ENCODE results near the gene ORAI3. TPM values are rescaled to one million over a fixed set of nuclear protein-coding genes. Genes with fewer than 3 reads are reported as not detected.

ORAI3 gene
- total and polyA plus RNA-seq, 2 of the 13 experiments (the other 11 are each of a cell fraction or from before 2014, with no cell fraction given): 11.4 to 32.0 TPM

GRCh38 chr16:30934827-30935557 is 13.9 kb upstream of the ORAI3 start (continued):
- TF ChIP-seq ZBTB4 (CRISPR knock-in tag; IDR thresholded peaks at IDR 0.05; ENCODE audit: borderline replicate concordance): 0 out of 2 replicates have a peak, but pooled peaks have one; percentile 72
- no peak for TF ChIP-seq ZNF740 (CRISPR knock-in tag; IDR thresholded peaks at IDR 0.05)
- TF ChIP-seq FOXJ3 (CRISPR knock-in tag; IDR thresholded peaks at IDR 0.05; ENCODE audit: borderline replicate concordance): no peak
- peak; percentile 27 for TF ChIP-seq YY1 (IDR thresholded peaks at IDR 0.05; ENCODE audit: insufficient read depth, insufficient replicate concordance, low read depth, low read length)
- no peak for TF ChIP-seq TBX2 (CRISPR knock-in tag; IDR thresholded peaks at IDR 0.05; ENCODE audit: borderline replicate concordance)

DNA sequence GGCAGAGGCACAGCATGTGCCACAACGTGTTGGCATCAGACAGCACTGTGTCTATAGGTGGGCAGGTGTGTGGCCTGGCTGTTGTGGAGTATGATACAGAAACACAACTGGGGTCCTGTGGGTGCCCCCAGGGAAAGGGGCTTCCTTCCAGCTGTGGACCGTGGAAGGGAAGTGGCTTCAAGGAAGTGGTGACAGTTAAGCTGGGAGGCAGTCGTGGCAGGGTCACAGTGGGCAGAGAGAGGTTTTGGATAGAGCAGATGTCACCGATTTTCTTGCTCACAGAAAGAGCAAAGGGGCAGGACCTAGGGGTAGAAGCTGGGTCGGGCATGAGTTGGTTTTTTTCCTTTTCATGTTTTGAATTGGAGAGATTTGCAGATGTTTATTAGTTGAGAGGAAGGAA is 11.2 kb upstream of the ORAI3 start:
- in situ Hi-C loops (cut with HindIII; ENCODE audit: extremely low pct_ligation_motif_present, low pct_unique_long_range_greater_than_20kb) (no loop called here), intact Hi-C loops (cut with micrococcal nuclease; ENCODE audit: unreplicated experiment) (no loop called here)
- Histone ChIP-seq H4K20me1 (ENCODE audit: insufficient read depth, low read length) (no peaks in the 10 kb centered on the region), H3K27ac (ENCODE audit: extremely low read length, insufficient read depth, low read length) (no peak overlapping the region), H3K9ac (ENCODE audit: insufficient read depth, low read depth, low read length) (no peak overlapping the region), H3K4me2 (ENCODE audit: low read depth, low read length) (no peak overlapping the region), H3K36me3 (replicated peaks in 1 of 2; ENCODE audit: control insufficient read depth in 1 of 2, insufficient read depth in 2 of 2, low read length in 2 of 2) (peaks cover 10 to 14% of the 10 kb centered on the region in 2 experiments; a peak in 3 of 5 replicates), H3K4me1 (ENCODE audit: insufficient read depth, low read length) (peaks cover 14% of the 10 kb centered on the region), H2AFZ (ENCODE audit: low read length) (no peak overlapping the region), H3K9me3 (ENCODE audit: low read length) (no peaks in the 10 kb centered on the region), H3K4me3 (replicated peaks in 1 of 3; ENCODE audit: insufficient read depth in 1 of 3, low read depth in 2 of 3, low read length in 3 of 3) (no peak overlapping the region), H3K27me3 (ENCODE audit: control insufficient read depth in 1 of 2, insufficient read depth in 2 of 2, low read length in 2 of 2) (no peaks in the 10 kb centered on the region), H3K79me2 (ENCODE audit: insufficient read depth, low read length) (no peaks in the 10 kb centered on the region)
- DNase-seq (ENCODE audit: low spot score) (no peak), FAIRE-seq (no peak), ATAC-seq (no peak)
- ChIA-PET POLR2A (interaction anchor here (0.7 kb wide), 1 partner anchor 12 kb away, joined by 3 read pairs; no protein-coding TSS in a partner anchor), CTCF (ENCODE audit: low intra/inter-chr PET ratio, low total read pairs) (no interaction called here)
- 84% methylated on average over 5 of the region's 5 CpGs for WGBS (ENCODE audit: low lambda C conversion rate)
- no TSS peak for BruUV-seq (replicated peaks)
- no peak for TF ChIP-seq ZNF737 (CRISPR knock-in tag; IDR thresholded peaks at IDR 0.05; ENCODE audit: borderline replicate concordance)
- no peak for TF ChIP-seq AHR (CRISPR knock-in tag; IDR thresholded peaks at IDR 0.05)
- TF ChIP-seq FOXK2 (IDR thresholded peaks at IDR 0.05): no peak
- TF ChIP-seq ZNF644 (CRISPR knock-in tag; IDR thresholded peaks at IDR 0.05; ENCODE audit: low read depth): no peak
- no peak for TF ChIP-seq IRF9 (CRISPR knock-in tag; IDR thresholded peaks at IDR 0.05; ENCODE audit: borderline replicate concordance)
- no peak for TF ChIP-seq RCOR2 (CRISPR knock-in tag; IDR thresholded peaks at IDR 0.05)
- TF ChIP-seq ZNF468 (CRISPR knock-in tag; IDR thresholded peaks at IDR 0.05): no peak
- no peak for TF ChIP-seq ZNF333 (CRISPR knock-in tag; IDR thresholded peaks at IDR 0.05; ENCODE audit: borderline replicate concordance)
- TF ChIP-seq ZNF772 (CRISPR knock-in tag; IDR thresholded peaks at IDR 0.05): no peak
- no peak for TF ChIP-seq TMF1 (CRISPR knock-in tag; IDR thresholded peaks at IDR 0.05; ENCODE audit: low read depth)
- no peak for TF ChIP-seq ZNF839 (CRISPR knock-in tag; IDR thresholded peaks at IDR 0.05; ENCODE audit: borderline replicate concordance)
- TF ChIP-seq, protein P1, sequence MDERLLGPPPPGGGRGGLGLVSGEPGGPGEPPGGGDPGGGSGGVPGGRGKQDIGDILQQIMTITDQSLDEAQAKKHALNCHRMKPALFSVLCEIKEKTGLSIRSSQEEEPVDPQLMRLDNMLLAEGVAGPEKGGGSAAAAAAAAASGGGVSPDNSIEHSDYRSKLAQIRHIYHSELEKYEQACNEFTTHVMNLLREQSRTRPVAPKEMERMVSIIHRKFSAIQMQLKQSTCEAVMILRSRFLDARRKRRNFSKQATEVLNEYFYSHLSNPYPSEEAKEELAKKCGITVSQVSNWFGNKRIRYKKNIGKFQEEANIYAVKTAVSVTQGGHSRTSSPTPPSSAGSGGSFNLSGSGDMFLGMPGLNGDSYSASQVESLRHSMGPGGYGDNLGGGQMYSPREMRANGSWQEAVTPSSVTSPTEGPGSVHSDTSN (CRISPR knock-in tag; IDR thresholded peaks at IDR 0.05): no peak
